Measurements from ENCODE around the gene CDC42BPB. TPM values are rescaled to one million over a fixed set of nuclear protein-coding genes. Genes with fewer than 3 reads are reported as not detected.

Gene CDC42BPB
- total RNA-seq, 1 donor from 2014 or later: 147 TPM

DNA sequence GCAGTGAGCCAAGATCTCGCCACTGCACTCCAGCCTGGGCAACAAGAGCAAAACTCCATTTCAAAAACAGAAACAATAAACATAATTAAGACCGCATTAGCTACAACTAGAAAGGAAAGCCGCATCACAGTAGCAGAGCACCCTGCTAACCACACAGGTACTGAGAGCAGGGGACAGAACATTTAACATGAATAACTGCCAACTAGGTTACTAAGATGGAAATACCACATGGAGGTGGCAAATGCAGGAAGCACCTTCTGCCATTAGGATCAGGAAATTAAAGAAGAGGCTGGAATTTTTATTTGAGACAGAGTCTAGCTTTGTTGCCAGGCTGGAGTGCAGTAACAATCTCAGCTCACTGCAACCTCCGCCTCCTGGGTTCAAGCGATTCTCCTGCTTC lies 41.9 kb downstream of the CDC42BPB start:
- Histone ChIP-seq H3K4me3 (ENCODE audit: low read depth, low read length) (no peak overlapping the region), H3K27me3 (ENCODE audit: control insufficient read depth, insufficient read depth, low read length) (no peaks in the 10 kb centered on the region), H3K36me3 (ENCODE audit: control insufficient read depth, insufficient read depth, low read length) (no peaks in the 10 kb centered on the region)
- no peak for DNase-seq (ENCODE audit: low read depth)
- TF ChIP-seq, protein P1, sequence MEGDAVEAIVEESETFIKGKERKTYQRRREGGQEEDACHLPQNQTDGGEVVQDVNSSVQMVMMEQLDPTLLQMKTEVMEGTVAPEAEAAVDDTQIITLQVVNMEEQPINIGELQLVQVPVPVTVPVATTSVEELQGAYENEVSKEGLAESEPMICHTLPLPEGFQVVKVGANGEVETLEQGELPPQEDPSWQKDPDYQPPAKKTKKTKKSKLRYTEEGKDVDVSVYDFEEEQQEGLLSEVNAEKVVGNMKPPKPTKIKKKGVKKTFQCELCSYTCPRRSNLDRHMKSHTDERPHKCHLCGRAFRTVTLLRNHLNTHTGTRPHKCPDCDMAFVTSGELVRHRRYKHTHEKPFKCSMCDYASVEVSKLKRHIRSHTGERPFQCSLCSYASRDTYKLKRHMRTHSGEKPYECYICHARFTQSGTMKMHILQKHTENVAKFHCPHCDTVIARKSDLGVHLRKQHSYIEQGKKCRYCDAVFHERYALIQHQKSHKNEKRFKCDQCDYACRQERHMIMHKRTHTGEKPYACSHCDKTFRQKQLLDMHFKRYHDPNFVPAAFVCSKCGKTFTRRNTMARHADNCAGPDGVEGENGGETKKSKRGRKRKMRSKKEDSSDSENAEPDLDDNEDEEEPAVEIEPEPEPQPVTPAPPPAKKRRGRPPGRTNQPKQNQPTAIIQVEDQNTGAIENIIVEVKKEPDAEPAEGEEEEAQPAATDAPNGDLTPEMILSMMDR (IDR thresholded peaks at IDR 0.05; ENCODE audit: insufficient read depth, low read length, poor library complexity, severe bottlenecking): no peak

DNA sequence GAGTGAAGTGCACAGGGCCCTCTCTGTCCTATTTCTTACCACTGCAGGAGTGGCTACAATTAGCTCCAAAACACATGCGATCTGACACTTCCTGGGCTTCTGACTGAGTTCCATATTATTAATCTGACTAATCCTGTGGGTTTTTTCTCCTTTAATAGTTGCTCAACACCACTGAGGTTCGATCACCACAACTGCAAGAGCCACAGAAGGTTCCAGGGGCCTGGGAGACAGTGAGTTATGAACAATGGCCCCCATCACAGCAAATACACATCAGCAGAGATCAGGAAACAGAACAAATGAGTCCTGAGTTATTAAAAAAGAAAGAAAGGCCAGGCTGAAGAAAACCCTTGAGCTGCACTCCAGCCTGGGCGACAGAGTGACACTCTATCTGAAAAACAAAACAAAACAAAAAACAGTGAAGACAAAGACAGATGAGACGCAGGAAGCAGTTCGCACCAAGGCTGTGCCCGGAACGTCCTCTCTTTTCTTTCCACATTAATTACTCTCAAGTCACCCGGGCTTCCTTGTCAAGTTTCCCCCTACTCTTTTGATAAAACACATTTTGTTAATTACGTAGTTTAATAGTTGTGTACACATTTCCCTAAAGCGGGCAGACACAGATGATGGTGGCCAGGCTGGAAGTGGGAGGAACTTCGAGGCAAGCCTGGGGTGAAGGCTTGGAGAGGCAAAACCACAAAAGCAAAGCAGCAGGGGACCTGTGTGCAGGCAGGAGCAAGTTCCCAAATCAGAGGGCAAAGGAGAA lies 42.7 kb downstream of the CDC42BPB start:
- TF ChIP-seq, protein P1 (IDR thresholded peaks at IDR 0.05; ENCODE audit: insufficient read depth, low read length, poor library complexity, severe bottlenecking): no peak
- no peak overlapping the region for H3K4me3 ChIP-seq (ENCODE audit: low read depth, low read length)
- H3K36me3 ChIP-seq (ENCODE audit: control insufficient read depth, insufficient read depth, low read length): no peaks in the 10 kb centered on the region
- DNase-seq (ENCODE audit: low read depth): no peak
- no peaks in the 10 kb centered on the region for H3K27me3 ChIP-seq (ENCODE audit: control insufficient read depth, insufficient read depth, low read length)

DNA sequence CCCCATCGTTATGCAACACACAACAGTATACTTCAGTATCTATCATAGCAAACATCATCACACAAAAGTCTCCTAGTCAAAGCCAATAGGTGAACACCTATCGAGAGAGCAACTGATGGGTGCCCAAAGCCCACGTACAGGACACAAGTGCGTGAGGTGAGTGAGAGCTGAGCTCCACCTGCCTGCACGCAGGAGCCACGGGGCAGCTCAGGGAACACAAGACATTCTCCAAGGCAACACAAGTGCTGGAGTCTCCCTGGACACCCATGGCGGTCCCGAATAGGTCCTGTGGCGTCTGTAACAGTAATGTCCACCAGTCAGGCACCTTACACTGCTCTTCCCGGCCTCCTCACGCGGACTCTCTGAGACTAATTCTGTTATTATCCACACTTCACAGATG lies 44.3 kb downstream of the CDC42BPB start:
- Histone ChIP-seq H3K27me3 (ENCODE audit: control insufficient read depth, insufficient read depth, low read length) (no peaks in the 10 kb centered on the region), H3K4me3 (ENCODE audit: low read depth, low read length) (no peak overlapping the region), H3K36me3 (ENCODE audit: control insufficient read depth, insufficient read depth, low read length) (no peaks in the 10 kb centered on the region)
- DNase-seq (ENCODE audit: low read depth): no peak
- TF ChIP-seq, protein P1 (IDR thresholded peaks at IDR 0.05; ENCODE audit: insufficient read depth, low read length, poor library complexity, severe bottlenecking): no peak

DNA sequence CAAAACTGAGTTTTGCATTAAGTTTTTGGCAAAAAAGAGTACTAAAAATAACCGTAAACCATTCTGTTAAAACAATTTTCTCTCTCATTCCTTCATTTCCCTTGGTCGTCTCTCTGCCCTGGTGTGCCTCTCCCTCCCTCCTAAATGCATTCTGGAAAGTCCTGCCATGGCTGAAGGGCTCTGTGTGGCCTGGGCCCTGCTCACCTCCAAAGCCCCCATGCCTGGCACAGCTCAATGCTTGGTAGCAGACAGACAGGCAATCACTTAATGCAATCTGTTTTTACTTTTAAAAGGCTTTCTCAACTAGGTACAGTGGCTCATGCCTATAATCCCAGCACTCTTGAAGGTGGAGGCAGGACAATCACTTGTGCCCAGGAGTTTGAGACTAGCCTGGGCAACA lies 47.8 kb downstream of the CDC42BPB start:
- H3K36me3 ChIP-seq (ENCODE audit: control insufficient read depth, insufficient read depth, low read length): peaks cover 3% of the 10 kb centered on the region
- H3K27me3 ChIP-seq (ENCODE audit: control insufficient read depth, insufficient read depth, low read length): no peaks in the 10 kb centered on the region
- TF ChIP-seq, protein P1 (IDR thresholded peaks at IDR 0.05; ENCODE audit: insufficient read depth, low read length, poor library complexity, severe bottlenecking): no peak
- no peak for DNase-seq (ENCODE audit: low read depth)
- H3K4me3 ChIP-seq (ENCODE audit: low read depth, low read length): no peak overlapping the region

DNA sequence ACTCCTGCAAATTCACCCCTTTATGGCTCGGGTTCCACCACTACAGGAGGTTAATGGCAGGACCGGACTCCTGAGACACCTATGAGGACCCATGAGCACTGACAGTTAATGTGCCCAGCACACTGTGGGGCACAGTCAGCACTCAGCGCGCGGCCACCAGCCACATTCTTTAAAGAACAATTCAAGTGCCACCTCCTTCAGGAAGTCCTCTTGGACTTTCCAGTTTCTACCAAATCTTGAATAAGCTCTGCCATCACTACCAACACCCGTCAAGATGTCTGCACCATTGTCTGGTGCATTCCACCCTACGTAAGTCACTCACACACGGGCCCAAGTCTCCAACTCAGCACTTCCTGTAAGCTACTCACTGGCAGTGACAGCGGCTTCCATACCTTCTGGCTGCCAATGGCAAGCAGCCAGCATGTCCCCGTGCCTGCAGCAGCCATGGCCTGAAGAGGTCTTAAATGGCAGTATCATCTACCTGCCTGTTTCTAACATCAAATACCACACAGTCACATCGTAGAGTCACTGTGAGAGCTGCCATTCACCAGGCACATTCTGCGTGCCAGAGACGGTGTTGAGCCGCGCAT lies 48.5 kb downstream of the CDC42BPB start:
- Histone ChIP-seq H3K36me3 (ENCODE audit: control insufficient read depth, insufficient read depth, low read length) (peaks cover 3% of the 10 kb centered on the region), H3K4me3 (ENCODE audit: low read depth, low read length) (no peak overlapping the region), H3K27me3 (ENCODE audit: control insufficient read depth, insufficient read depth, low read length) (no peaks in the 10 kb centered on the region)
- DNase-seq (ENCODE audit: low read depth): no peak
- TF ChIP-seq, protein P1 (IDR thresholded peaks at IDR 0.05; ENCODE audit: insufficient read depth, low read length, poor library complexity, severe bottlenecking): no peak
